SK-N-SH treated with all-trans-retinoic acid at 6 μM for 48 hours (cell line): ENCODE data around the gene BRPF3.

Experiments
- ATAC-seq: fragments of 200-7000 bp; cut with Tn5 transposase; 3 replicates; pipeline ENCODE4 v1.9.1; 2020; ENCODE audit warnings: mild to moderate bottlenecking, moderate library complexity
- ARNTL ChIP-seq: fragments of 450-650 bp; formaldehyde crosslinking; IDR thresholded peaks from 2 replicates; pipeline ENCODE4 v1.5.0; 2020; ENCODE audit warnings: low read depth, mild to moderate bottlenecking, moderate library complexity, borderline replicate concordance
- BACH2 ChIP-seq: fragments of 250-450 bp; sonication (Bioruptor Pico); IDR thresholded peaks from 2 replicates; pipeline ENCODE4 v1.9.0; 2021; ENCODE audit warnings: mild to moderate bottlenecking, borderline replicate concordance
- CSDC2 ChIP-seq: fragments of 250-450 bp; sonication (Bioruptor Pico); IDR thresholded peaks from 2 replicates; pipeline ENCODE4 v1.5.0; 2020; ENCODE audit warnings: mild to moderate bottlenecking, moderate library complexity
- ESRRG ChIP-seq: fragments of 250-450 bp; sonication (Bioruptor Pico); IDR thresholded peaks from 2 replicates; pipeline ENCODE4 v1.6.1; 2021; ENCODE audit warnings: mild to moderate bottlenecking
- GLIS3 ChIP-seq: fragments of 250-450 bp; sonication (Bioruptor Pico); IDR thresholded peaks from 2 replicates; pipeline ENCODE4 v1.5.0; 2020; ENCODE audit warnings: mild to moderate bottlenecking, moderate library complexity
- ISL1 ChIP-seq: fragments of 250-450 bp; sonication (Bioruptor Pico); IDR thresholded peaks from 2 replicates; pipeline ENCODE4 v2.1.2; 2022; ENCODE audit warnings: mild to moderate bottlenecking, moderate library complexity
- OSR1 ChIP-seq: fragments of 250-450 bp; sonication (Bioruptor Pico); IDR thresholded peaks from 2 replicates; pipeline ENCODE4 v1.8.0; 2022; ENCODE audit warnings: moderate library complexity, mild to moderate bottlenecking, inconsistent platforms
- PATZ1 ChIP-seq: fragments of 250-450 bp; sonication (Bioruptor Pico); IDR thresholded peaks from 2 replicates; pipeline ENCODE4 v1.8.0; 2020; ENCODE audit warnings: mild to moderate bottlenecking, moderate library complexity, borderline replicate concordance
- PPARA ChIP-seq: fragments of 250-450 bp; sonication (Bioruptor Pico); IDR thresholded peaks from 2 replicates; pipeline ENCODE4 v1.5.0; 2020; ENCODE audit warnings: mild to moderate bottlenecking, borderline replicate concordance
- RARB ChIP-seq: fragments of 250-450 bp; sonication (Bioruptor Pico); IDR thresholded peaks from 2 replicates; pipeline ENCODE4 v1.8.0; 2021; ENCODE audit warnings: mild to moderate bottlenecking, moderate library complexity
- SNAI2 ChIP-seq: fragments of 250-450 bp; sonication (Bioruptor Pico); IDR thresholded peaks from 2 replicates; pipeline ENCODE4 v1.5.0; 2020; ENCODE audit warnings: mild to moderate bottlenecking, moderate library complexity
- TCF4 ChIP-seq: fragments of 250-450 bp; sonication (Bioruptor Pico); IDR thresholded peaks from 2 replicates; pipeline ENCODE4 v1.8.0; 2021; ENCODE audit warnings: mild to moderate bottlenecking, moderate library complexity, borderline replicate concordance
- TOX ChIP-seq: fragments of 250-450 bp; sonication (Bioruptor Pico); IDR thresholded peaks from 2 replicates; pipeline ENCODE4 v1.8.0; 2021; ENCODE audit warnings: mild to moderate bottlenecking, moderate library complexity, borderline replicate concordance
- ZC3H10 ChIP-seq: fragments of 250-450 bp; sonication (Bioruptor Pico); IDR thresholded peaks from 2 replicates; pipeline ENCODE4 v1.5.1; 2021; ENCODE audit warnings: mild to moderate bottlenecking, moderate library complexity
- ZFP3 ChIP-seq: fragments of 250-450 bp; sonication (Bioruptor Pico); IDR thresholded peaks from 2 replicates; pipeline ENCODE4 v1.5.0; 2020; ENCODE audit warnings: mild to moderate bottlenecking, moderate library complexity
- ZFP30 ChIP-seq: fragments of 450-650 bp; formaldehyde crosslinking; IDR thresholded peaks from 2 replicates; pipeline ENCODE4 v1.5.0; 2022; ENCODE audit warnings: mild to moderate bottlenecking, moderate library complexity
- ZNF70 ChIP-seq: fragments of 450-650 bp; formaldehyde crosslinking; IDR thresholded peaks from 2 replicates; pipeline ENCODE4 v1.5.0; 2020; ENCODE audit warnings: mild to moderate bottlenecking, moderate library complexity
- TF ChIP-seq, protein P1 (sequence below): fragments of 250-450 bp; sonication (Bioruptor Pico); IDR thresholded peaks from 2 replicates; pipeline ENCODE4 v1.5.1; 2020; ENCODE audit warnings: low read depth, mild to moderate bottlenecking, moderate library complexity
- TF ChIP-seq, protein P2 (sequence below): fragments of 250-450 bp; sonication (Bioruptor Pico); IDR thresholded peaks from 2 replicates; pipeline ENCODE4 v1.5.0; 2020; ENCODE audit warnings: mild to moderate bottlenecking, moderate library complexity
- TF ChIP-seq, protein P3 (sequence below): fragments of 250-450 bp; sonication (Bioruptor Pico); IDR thresholded peaks from 2 replicates; pipeline ENCODE4 v1.5.1; 2021; ENCODE audit warnings: mild to moderate bottlenecking, moderate library complexity
- TF ChIP-seq, protein P4 (sequence below): fragments of 250-450 bp; sonication (Bioruptor Pico); IDR thresholded peaks from 2 replicates; pipeline ENCODE4 v1.8.0; 2021; ENCODE audit warnings: low read depth, mild to moderate bottlenecking, moderate library complexity, borderline replicate concordance

BRPF3 gene

DNA sequence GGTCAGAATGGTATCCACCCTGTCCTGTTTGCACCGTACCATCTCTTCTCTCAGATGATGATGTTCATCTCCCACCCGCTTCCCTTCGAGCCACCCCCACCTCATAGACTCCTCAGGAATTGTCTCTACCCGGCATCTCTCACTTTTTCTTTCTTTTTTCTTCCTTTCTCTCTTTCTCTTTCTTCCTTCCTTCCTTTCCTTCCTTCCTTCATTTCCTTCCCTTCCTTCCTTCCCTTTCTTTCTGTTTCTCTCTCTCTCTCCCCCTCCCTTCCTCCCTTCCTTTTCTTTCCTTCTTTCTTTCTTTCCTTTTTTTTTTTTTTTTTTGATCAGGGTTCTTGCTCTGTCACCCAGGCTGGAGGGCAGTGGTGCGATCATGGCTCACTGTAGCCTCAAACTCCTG, 45.6 kb downstream of the BRPF3 start (continued):
- TF ChIP-seq PATZ1 (CRISPR knock-in tag): no peak
- TF ChIP-seq GLIS3 (CRISPR knock-in tag): no peak
- no peak for TF ChIP-seq TCF4
- no peak for TF ChIP-seq BACH2 (CRISPR knock-in tag)
- TF ChIP-seq CSDC2 (CRISPR knock-in tag): no peak
- TF ChIP-seq, protein P1, sequence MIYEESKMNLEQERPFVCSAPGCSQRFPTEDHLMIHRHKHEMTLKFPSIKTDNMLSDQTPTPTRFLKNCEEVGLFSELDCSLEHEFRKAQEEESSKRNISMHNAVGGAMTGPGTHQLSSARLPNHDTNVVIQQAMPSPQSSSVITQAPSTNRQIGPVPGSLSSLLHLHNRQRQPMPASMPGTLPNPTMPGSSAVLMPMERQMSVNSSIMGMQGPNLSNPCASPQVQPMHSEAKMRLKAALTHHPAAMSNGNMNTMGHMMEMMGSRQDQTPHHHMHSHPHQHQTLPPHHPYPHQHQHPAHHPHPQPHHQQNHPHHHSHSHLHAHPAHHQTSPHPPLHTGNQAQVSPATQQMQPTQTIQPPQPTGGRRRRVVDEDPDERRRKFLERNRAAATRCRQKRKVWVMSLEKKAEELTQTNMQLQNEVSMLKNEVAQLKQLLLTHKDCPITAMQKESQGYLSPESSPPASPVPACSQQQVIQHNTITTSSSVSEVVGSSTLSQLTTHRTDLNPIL (CRISPR knock-in tag): no peak
- no peak for TF ChIP-seq SNAI2 (CRISPR knock-in tag)
- TF ChIP-seq ZNF70 (CRISPR knock-in tag): no peak
- TF ChIP-seq ARNTL (CRISPR knock-in tag): no peak
- no peak for TF ChIP-seq PPARA (CRISPR knock-in tag)
- TF ChIP-seq TOX (CRISPR knock-in tag): no peak

DNA sequence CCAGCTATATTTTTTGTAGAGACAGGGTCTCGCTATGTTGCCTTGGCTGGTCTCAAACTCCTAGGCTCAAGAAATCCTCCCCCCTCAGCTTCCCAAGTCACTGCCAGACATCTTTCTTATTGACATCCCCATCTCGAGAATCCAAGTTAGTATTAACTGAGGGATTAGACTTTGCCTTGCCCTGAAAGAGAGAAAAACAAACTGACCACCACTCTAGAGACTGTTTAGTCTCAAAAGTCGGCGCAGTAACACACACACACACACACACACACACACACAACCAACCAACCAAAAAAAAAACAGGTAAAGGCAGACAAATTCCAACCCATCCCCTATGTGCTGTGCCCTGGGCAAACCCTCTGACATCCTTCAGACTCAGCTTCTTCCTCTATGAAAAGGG, 46.1 kb downstream of the BRPF3 start:
- TF ChIP-seq OSR1 (CRISPR knock-in tag) (no peak), ESRRG (CRISPR knock-in tag) (no peak)
- TF ChIP-seq, protein P1 (CRISPR knock-in tag): no peak
- ATAC-seq: no peak

DNA sequence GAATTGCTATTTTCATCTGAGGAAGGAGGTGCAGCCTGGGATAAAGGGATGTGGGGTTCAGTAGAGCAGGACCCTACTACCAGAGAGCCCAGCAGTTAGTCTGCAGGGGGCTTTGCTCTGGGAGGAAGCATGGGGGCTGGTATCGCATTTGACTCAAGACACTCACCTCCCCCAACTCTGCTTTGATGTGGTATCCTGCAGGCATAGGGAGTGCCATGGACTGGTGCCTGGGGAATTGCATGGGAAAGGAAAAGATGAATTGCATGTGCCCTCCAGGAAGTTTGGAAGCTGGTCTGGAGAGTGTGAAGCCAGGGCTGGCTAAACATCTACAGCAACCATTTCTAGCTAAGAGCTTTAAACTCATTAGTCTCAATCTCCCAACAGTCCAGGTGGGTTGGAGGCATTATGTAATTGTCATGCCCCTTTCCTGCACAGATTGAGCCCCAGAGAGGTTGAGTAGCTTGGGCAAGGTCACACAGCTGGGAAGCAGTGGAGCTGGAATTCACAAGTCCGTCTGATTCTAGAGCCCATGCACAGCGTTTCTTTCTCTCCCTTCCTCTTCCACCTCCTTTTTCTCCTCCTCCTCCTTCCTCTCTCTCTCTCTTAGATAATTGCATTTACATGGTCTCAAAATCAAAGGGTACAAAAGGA, 47.1 kb downstream of the BRPF3 start:
- TF ChIP-seq ZFP3 (CRISPR knock-in tag) (no peak), TOX (CRISPR knock-in tag) (no peak), RARB (CRISPR knock-in tag) (no peak), CSDC2 (CRISPR knock-in tag) (no peak)
- no peak for ATAC-seq

DNA sequence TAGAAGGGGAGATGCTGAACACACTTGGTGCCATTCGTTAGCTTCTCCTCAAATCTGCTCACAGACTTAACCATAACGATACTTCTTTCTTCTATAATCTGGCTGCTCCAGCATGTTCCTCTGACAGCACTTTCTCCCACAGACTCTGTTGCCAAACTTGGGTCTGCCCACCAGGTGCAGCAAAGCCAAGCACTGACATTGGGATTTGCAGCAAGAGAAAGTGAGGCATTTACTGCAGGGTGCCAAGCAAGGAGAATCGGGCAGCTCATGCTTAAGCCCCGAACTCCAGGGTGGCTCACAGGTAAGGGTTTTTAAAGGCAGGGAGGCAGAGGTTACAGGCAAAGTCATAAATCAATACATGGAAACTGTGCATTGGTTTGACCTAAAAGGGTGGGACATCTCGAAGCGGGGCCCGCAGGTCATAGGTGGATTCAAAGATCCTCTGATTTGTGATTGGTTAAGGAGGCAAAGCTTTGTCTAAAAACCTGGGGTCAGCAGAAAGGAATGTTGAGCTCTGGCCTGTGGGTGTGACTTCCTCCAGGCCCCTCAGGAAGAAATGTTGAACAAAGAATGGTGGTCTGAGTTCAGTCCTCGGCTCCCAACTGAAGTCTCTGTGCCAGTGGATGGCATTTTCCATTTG, 48.2 kb downstream of the BRPF3 start:
- no peak for ATAC-seq
- TF ChIP-seq PPARA (CRISPR knock-in tag) (no peak), ZC3H10 (CRISPR knock-in tag) (no peak), OSR1 (CRISPR knock-in tag) (no peak), CSDC2 (CRISPR knock-in tag) (no peak), ZNF70 (CRISPR knock-in tag) (no peak), TOX (CRISPR knock-in tag) (no peak), TCF4 (no peak), ISL1 (CRISPR knock-in tag) (no peak), ZFP30 (no peak), ESRRG (CRISPR knock-in tag) (no peak), ARNTL (CRISPR knock-in tag) (no peak), SNAI2 (CRISPR knock-in tag) (no peak), GLIS3 (CRISPR knock-in tag) (no peak), BACH2 (CRISPR knock-in tag) (no peak)
- TF ChIP-seq, protein P1 (CRISPR knock-in tag): no peak
- TF ChIP-seq, protein P2, sequence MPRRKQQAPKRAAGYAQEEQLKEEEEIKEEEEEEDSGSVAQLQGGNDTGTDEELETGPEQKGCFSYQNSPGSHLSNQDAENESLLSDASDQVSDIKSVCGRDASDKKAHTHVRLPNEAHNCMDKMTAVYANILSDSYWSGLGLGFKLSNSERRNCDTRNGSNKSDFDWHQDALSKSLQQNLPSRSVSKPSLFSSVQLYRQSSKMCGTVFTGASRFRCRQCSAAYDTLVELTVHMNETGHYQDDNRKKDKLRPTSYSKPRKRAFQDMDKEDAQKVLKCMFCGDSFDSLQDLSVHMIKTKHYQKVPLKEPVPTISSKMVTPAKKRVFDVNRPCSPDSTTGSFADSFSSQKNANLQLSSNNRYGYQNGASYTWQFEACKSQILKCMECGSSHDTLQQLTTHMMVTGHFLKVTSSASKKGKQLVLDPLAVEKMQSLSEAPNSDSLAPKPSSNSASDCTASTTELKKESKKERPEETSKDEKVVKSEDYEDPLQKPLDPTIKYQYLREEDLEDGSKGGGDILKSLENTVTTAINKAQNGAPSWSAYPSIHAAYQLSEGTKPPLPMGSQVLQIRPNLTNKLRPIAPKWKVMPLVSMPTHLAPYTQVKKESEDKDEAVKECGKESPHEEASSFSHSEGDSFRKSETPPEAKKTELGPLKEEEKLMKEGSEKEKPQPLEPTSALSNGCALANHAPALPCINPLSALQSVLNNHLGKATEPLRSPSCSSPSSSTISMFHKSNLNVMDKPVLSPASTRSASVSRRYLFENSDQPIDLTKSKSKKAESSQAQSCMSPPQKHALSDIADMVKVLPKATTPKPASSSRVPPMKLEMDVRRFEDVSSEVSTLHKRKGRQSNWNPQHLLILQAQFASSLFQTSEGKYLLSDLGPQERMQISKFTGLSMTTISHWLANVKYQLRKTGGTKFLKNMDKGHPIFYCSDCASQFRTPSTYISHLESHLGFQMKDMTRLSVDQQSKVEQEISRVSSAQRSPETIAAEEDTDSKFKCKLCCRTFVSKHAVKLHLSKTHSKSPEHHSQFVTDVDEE: no peak
- TF ChIP-seq, protein P3, sequence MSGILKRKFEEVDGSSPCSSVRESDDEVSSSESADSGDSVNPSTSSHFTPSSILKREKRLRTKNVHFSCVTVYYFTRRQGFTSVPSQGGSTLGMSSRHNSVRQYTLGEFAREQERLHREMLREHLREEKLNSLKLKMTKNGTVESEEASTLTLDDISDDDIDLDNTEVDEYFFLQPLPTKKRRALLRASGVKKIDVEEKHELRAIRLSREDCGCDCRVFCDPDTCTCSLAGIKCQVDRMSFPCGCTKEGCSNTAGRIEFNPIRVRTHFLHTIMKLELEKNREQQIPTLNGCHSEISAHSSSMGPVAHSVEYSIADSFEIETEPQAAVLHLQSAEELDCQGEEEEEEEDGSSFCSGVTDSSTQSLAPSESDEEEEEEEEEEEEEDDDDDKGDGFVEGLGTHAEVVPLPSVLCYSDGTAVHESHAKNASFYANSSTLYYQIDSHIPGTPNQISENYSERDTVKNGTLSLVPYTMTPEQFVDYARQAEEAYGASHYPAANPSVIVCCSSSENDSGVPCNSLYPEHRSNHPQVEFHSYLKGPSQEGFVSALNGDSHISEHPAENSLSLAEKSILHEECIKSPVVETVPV: no peak
- TF ChIP-seq, protein P4, sequence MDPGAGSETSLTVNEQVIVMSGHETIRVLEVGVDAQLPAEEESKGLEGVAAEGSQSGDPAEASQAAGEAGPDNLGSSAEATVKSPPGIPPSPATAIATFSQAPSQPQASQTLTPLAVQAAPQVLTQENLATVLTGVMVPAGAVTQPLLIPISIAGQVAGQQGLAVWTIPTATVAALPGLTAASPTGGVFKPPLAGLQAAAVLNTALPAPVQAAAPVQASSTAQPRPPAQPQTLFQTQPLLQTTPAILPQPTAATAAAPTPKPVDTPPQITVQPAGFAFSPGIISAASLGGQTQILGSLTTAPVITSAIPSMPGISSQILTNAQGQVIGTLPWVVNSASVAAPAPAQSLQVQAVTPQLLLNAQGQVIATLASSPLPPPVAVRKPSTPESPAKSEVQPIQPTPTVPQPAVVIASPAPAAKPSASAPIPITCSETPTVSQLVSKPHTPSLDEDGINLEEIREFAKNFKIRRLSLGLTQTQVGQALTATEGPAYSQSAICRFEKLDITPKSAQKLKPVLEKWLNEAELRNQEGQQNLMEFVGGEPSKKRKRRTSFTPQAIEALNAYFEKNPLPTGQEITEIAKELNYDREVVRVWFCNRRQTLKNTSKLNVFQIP (CRISPR knock-in tag): no peak
- TF ChIP-seq, all 23 proteins: peak for 0
